NCI-H774 (cell line): ENCODE results near the gene BEST2.

ENCODE experiments used
- DNase-seq: peaks from one replicate; lab custom pipeline; 2025; lab: John Stamatoyannopoulos, UW

BEST2 gene

DNA sequence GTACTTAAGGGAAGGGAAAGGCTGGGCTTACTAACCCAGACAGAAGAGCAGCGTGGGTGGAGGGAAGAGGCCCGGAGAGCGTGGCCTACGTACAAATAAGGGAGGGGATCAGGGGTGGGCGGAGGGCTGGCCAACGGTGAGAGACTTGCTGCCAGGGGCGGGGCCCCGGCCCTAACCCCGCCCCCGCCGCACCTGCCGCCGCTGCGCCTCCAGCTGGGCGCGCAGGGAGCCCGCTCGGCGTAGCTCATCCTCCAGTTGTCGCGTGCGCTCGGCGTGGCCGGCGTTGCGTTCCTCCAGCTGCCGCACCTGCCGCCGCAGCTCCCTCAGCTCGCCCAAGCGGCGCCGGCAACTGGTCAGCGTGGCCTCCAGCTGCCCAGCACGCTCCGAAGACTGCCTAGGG, 18.1 kb downstream of the BEST2 start:
- DNase-seq = no peak

GRCh38 chr19:12770922-12771321, 19.3 kb downstream of the BEST2 start:
- DNase-seq = no peak

- no peak for DNase-seq
Measured at GRCh38 chr19:12772323-12772722, 20.7 kb downstream of the BEST2 start.

GRCh38 chr19:12773571-12773970, 22.0 kb downstream of the BEST2 start:
- no peak for DNase-seq

DNA sequence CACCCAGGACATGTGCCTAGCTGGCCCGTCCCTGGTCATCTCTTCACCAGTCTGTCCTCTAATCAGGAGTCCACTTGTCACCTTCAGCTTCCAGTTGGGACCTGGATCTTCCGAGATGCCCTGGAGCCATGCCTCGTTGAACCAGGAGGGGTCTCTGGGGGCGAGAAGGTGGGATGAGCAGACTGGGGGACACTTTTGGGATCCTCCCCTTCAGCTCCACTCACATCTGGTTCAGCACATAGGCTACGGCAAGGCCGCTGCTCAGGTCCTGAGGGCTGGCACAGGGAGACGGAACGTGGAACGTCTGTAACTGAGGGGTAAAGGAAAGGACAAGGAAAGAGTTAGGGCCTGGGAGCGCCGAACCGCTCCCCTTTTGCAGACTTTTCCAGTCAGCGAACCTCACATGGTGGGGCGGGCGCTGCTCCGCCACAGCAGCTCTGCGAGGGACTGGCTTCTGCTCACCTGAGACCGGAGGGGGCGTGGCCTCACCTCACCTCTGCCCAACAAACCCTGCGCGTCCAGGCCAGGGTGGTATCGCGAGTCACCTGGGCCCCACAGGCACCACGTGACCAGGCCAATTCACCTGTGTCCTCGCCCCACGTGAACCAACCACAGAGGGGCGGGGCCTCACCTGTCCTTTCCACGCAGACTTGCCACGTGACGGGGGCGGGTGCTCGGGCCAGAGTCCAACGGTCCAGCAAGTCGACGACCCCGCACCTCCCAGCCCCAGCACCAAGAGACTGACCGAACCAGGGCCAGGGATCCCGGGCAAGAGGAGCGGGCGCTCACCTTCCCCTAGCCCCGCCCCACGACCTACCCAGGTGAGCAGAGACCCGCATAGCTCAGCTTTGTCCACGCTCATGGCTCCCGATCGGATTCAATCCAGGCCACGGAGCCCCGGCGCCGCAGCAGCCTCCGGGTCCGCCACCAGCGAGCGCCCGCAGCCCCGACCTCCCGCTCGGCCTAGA, 23.3 kb downstream of the BEST2 start, which contains the start of gene HOOK2:
Gene HOOK2 (minus strand): TSS at position 965 of the 968 bp plus-strand sequence. CDS start 103 bp downstream, at position 862.
- DNase-seq = peak; percentile 86

DNA sequence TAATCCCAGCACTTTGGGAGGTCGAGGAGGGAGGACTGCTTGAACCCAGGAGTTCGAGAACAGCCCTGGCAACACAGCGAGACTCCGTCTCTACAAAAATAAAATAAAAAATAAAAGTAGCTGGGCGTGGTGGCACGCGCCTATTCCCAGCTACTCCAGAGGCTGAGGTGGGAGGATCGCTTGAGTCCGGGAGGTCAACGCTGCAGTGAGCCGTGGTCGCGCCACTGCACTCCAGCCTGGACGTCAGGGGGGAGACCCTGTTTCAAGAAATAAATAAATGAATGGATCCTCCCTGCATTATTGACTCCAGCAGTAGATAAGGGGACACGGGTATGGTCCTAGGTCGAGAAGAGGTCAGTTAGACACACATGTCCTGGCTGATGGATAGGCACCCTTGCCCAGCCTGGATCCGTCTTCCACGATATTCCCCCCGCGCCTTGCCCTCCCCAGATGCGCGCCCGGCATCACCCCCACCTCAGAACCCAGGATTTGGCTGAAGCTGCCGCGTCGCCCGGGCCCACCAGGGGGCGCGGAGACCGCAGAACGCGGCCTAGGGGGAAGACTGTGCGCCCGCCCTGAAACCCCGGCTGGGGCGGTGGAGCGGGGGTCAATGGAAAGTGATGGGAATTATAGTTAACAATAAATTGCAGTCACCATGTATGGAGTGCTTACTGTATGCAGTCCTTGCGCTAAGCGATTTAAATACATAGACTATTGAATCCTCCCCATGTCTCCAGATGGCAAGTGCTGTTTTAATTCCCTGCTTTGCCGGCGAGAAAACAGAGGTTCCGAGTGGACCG, 25.8 kb downstream of the BEST2 start:
- DNase-seq = peak; percentile 63

- peak; percentile 44 for DNase-seq
Measured at GRCh38 chr19:12778017-12778904, 26.7 kb downstream of the BEST2 start.

GRCh38 chr19:12778905-12779161, 27.2 kb downstream of the BEST2 start:
- DNase-seq = no peak

DNA sequence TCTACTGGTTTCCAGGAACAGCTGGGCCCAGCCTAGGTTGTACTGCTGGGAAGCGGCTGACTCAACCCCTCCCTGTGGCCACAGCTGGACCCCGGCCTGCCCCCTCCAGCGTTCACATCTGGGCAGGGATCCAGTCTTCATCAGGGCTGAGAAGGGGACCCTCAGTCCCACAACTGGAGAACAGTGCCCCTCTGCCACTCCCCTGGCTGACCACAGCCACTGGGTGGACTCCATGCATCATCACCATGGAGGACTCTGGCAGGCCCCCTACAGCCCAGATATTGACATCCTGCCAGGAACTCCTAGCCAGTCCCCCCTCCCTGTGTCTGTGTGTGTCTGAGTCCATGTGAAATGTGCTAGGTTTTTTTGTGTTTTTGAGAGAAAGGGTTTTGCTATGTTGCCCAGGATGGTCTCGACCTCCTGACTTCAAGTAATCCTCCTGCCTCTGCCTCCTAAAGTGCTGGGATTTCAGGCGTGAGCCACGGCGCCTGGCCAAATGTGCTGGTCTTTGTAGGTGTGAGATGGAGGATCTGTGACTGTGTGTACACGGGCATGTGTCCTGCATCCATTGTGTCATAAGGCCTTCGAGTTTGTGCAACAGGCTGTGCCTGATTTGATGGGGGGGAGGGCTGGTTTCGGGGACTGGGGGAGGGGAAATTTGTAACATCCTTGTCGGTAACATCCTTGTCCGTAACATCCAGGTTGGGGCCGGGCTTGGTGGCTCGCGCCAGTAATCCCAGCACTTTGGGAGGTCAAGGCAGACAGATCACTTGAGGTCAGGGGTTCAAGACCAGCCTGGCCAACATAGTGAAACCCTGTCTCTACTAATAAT, 27.8 kb downstream of the BEST2 start:
- DNase-seq = no peak

GRCh38 chr19:12782174-12782423, 30.5 kb downstream of the BEST2 start:
- DNase-seq = no peak

GRCh38 chr19:12782424-12783290, 31.1 kb downstream of the BEST2 start:
- DNase-seq = peak; percentile 69

GRCh38 chr19:12783291-12783848, 31.8 kb downstream of the BEST2 start:
- no peak for DNase-seq

DNA sequence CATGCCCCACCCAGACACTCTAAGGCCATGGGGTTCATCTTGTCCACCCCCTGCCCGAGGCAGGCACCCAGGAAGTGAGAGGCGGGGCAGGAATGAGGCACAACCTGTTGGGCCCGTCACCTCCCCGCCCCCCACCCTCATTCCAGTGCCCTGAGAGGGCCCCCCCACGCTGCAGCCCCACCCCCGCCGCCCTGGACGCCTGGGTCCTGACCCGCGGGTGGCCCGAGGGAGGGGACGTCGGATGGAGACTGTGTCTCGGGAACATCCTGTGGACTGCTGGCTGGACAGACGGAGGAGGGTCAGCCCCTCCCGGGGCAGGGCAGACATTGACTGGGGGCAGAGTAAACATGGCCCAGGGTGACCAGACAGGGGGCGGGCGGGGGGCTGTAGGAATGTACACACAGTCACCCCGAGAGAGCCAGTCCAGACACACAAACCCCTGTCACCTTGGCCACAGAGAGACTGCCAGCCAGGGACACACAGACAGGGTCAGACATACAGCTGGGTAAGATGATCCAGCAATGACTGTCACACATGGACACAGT, 32.3 kb downstream of the BEST2 start:
- no peak for DNase-seq

DNA sequence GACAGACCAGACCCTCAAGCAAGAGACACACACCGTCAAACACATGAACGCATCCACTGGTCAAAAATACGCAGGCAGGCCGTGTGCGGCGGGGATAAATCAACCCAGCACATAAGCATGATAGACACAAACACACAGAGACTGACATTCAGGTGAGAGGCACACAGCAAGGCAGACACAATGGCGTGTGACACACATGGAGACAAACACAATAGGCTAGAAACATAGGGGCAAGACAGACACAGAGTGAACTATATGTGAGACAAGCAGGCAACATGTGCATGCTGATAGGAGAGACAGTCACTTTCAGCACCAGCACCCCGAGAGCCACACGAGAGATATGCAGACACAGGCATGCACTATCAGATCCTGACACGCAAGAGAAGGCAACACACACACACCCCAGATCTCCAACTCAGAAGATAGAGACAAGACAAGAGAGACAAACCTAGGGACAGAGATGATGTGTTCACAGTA, 32.8 kb downstream of the BEST2 start:
- DNase-seq = no peak

- no peak for DNase-seq
Measured at GRCh38 chr19:12784871-12785430, 33.4 kb downstream of the BEST2 start.

DNA sequence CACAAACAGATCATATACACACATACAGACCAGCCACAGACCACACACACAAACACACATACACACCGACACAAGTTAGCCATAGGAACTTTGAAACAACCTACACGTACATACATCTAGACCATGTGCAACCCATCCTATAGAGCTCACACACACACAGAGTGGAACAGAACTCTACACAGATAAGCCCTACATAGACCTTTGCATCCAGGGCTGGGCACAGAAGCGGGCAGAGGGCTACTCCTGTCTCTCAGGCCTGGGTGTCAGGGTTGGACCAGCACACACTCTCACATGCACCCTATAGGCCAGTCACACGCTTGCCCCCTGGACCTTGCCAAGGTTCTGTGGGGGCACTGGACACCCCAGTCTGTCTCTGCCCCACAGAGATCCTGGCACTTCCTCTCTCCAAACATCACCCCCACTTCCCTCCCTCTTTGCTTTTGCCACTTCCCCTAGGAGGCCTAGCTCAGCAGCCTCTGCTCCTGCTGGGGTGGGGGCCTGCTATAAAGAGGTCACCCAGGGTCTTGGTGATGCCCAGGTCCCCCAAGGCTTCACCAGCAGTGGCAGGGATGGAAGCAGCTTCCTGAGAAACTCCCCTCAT, 33.9 kb downstream of the BEST2 start:
- DNase-seq = no peak

DNA sequence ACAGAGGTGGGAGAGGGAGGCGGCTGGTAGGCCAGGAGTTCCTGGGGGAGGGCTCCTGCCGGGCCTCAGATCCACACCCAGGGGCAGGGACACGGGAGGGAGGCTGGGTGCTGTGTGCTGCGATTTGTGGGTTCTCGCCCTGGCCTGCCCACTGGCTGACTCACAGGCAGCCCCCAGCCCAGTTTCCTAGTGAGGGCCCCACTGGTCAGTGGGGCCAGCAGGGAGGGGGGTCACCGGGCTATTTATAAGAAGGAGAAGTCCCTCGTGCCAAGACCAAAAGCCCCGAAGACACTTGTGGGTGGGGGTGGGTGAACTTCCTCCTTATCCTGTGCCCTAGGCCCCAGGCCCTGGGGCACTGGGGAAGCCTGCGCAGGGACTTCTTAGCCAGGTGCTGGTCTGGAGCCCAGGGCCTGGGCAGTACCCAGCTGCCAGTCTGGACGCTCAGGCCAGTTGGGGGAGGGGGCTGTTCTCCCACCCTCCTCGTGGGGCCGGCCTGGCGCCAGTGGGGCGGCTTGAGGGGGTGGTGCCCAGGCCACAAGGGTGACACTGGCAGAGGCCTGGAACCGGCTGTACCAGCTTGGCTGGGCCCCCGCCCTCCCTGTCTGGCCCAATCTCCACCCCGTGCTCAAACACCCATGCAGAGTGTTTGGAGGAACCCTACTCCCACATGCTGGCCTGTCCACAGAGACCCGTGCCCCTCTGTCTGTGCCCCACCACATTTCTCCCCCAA, 34.7 kb downstream of the BEST2 start:
- no peak for DNase-seq

DNA sequence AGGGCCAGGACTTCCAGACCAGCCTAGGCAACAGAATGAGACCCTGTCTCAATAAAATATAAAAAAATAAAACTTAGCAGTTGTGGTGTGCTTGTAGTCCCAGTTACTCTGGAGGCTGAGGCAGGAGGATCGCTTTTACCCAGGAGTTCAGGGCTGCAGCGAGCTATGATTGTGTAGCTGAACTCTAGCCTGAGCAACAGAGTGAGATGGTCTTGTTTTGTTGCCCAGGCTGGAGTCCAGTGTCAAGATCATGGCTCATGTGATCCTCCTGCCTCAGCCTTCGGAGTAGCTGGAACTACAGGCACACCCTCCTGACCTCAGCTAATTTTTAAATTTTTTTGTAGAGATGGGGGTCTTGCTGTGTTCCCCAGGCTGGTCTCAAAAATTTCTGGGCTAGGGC, 35.4 kb downstream of the BEST2 start:
- no peak for DNase-seq
